Liver (tissue), 9 donors: ENCODE data around the gene MT1E. TPM values are rescaled to one million over a fixed set of nuclear protein-coding genes. Genes with fewer than 3 reads are reported as not detected.

Experiments
- DNase-seq: peaks from one replicate; pipeline ENCODE4 v3.0.0-alpha.2; 2017; ENCODE audit warnings: low spot score
- H3K27ac ChIP-seq, 2 donors: one replicate each; pipeline ENCODE4 v1.7.0; 2013; ENCODE audit warnings: inconsistent platforms in 2 of 2, low read length in 2 of 2, control low read depth in 1 of 2, low read depth in 1 of 2, mild to moderate bottlenecking in 1 of 2
- H3K27me3 ChIP-seq, 4 donors: one replicate each; pipeline versions ENCODE4 v1.6.1 to v1.7.0; 2013; ENCODE audit warnings: low read length in 3 of 4, inconsistent platforms in 1 of 4, mild to moderate bottlenecking in 1 of 4, moderate library complexity in 1 of 4; ENCODE audit not compliant: control insufficient read depth in 4 of 4, insufficient read depth in 4 of 4
- H3K36me3 ChIP-seq, 4 donors: one replicate each; pipeline versions ENCODE4 v1.6.1 to v1.7.0; 2013; ENCODE audit warnings: low read length in 3 of 4, mild to moderate bottlenecking in 3 of 4, low read depth in 1 of 4, moderate library complexity in 1 of 4; ENCODE audit not compliant: control insufficient read depth in 4 of 4, insufficient read depth in 3 of 4
- H3K4me1 ChIP-seq, 4 donors: one replicate each; pipeline versions ENCODE4 v1.6.1 to v1.7.0; 2013; ENCODE audit warnings: low read length in 3 of 4, mild to moderate bottlenecking in 3 of 4, moderate library complexity in 1 of 4; ENCODE audit not compliant: control insufficient read depth in 4 of 4, insufficient read depth in 4 of 4
- H3K4me3 ChIP-seq, 3 donors: one replicate each; pipeline versions ENCODE4 v1.6.1 to v1.7.0; 2013; ENCODE audit warnings: low read length in 3 of 3, control low read depth in 1 of 3, low read depth in 1 of 3, mild to moderate bottlenecking in 1 of 3
- H3K9ac ChIP-seq, 2 donors: one replicate each; pipeline ENCODE4 v1.7.0; 2013; ENCODE audit warnings: low read length in 2 of 2, mild to moderate bottlenecking in 2 of 2, moderate library complexity in 2 of 2, control low read depth in 1 of 2, low read depth in 1 of 2
- H3K9me3 ChIP-seq, 4 donors: one replicate each; pipeline versions ENCODE4 v1.6.1 to v1.7.0; 2013; ENCODE audit warnings: low read length in 3 of 4; ENCODE audit not compliant: control insufficient read depth in 4 of 4
- ATF3 ChIP-seq: IDR thresholded peaks from 2 replicates; pipeline ENCODE4 v1.6.1; 2016; ENCODE audit warnings: antibody characterized with exemption
- EGR1 ChIP-seq, 2 donors: IDR thresholded peaks; 2 replicates each; pipeline ENCODE4 v1.6.1; 2016 to 2018; ENCODE audit warnings: antibody characterized with exemption in 2 of 2, low read depth in 2 of 2
- FOXA1 ChIP-seq: IDR thresholded peaks from 2 replicates; pipeline ENCODE4 v1.6.1; 2016; ENCODE audit warnings: antibody characterized with exemption
- FOXA2 ChIP-seq: IDR thresholded peaks from 2 replicates; pipeline ENCODE4 v1.6.1; 2016; ENCODE audit warnings: antibody characterized with exemption
- HNF4A ChIP-seq, 2 donors: conservative IDR thresholded peaks; 2 replicates each; pipeline ENCODE4 v1.6.1; 2016; ENCODE audit warnings: antibody characterized with exemption in 2 of 2, mild to moderate bottlenecking in 2 of 2
- HNF4G ChIP-seq: IDR thresholded peaks from 2 replicates; pipeline ENCODE4 v1.6.1; 2016; ENCODE audit warnings: antibody characterized with exemption
- JUND ChIP-seq, 2 donors: IDR thresholded peaks; 2 replicates each; pipeline ENCODE4 v1.6.1; 2016; ENCODE audit warnings: antibody characterized with exemption in 2 of 2
- NR2F2 ChIP-seq: IDR thresholded peaks from 2 replicates; pipeline ENCODE4 v1.6.1; 2016; ENCODE audit warnings: antibody characterized with exemption
- RAD21 ChIP-seq, 2 donors: IDR thresholded peaks; 2 replicates each; pipeline ENCODE4 v1.6.1; 2016; ENCODE audit warnings: antibody characterized with exemption in 2 of 2, mild to moderate bottlenecking in 2 of 2
- RXRA ChIP-seq, 2 donors: IDR thresholded peaks; 2 replicates each; pipeline ENCODE4 v1.6.1; 2017 to 2018; ENCODE audit warnings: antibody characterized with exemption in 2 of 2, mild to moderate bottlenecking in 1 of 2
- SP1 ChIP-seq: IDR thresholded peaks from 2 replicates; pipeline ENCODE4 v1.6.1; 2018; ENCODE audit warnings: antibody characterized with exemption, mild to moderate bottlenecking
- TAF1 ChIP-seq: conservative IDR thresholded peaks from 2 replicates; pipeline ENCODE4 v1.6.1; 2016; ENCODE audit warnings: antibody characterized with exemption, mild to moderate bottlenecking
- YY1 ChIP-seq: IDR thresholded peaks from 2 replicates; pipeline ENCODE4 v1.6.1; 2016; ENCODE audit warnings: antibody characterized with exemption, mild to moderate bottlenecking
- ZBTB33 ChIP-seq: IDR thresholded peaks from 2 replicates; pipeline ENCODE4 v1.6.1; 2016; ENCODE audit warnings: antibody characterized with exemption
- WGBS: extraction: QIAGEN DNeasy Blood & Tissue Kit; methylation state at CpG from one replicate; pipeline ENCODE4 v1.1.7; 2013; 5-methylcytosine and 5-hydroxymethylcytosine counted together
- polyA plus RNA-seq, 2 donors: library from polyadenylated mRNA; stranded (reverse) in 1 of 2; unstranded in 1 of 2; fragments of 200-250 nt in 1 of 2; fragments of >200 nt in 1 of 2; fragmentation: Nextera tagmentation in 1 of 2; extraction: Ambion mirVana in 1 of 2; gene quantifications; one replicate each; pipeline versions ENCODE4 v1.2.1 to v1.2.3, GENCODE V29; 2013 to 2015
- total RNA-seq, 2 donors: library from RNA; depleted of rRNA; stranded (reverse); fragments of >200 nt; gene quantifications; one replicate each; pipeline ENCODE4 v1.2.3, GENCODE V29; 2014
- TF ChIP-seq, protein P1 (sequence below): fragments of 150-350 bp; IDR thresholded peaks from 2 replicates; pipeline ENCODE4 v1.5.1; 2017; ENCODE audit warnings: improper control_type of control experiment, low read depth, low read length; ENCODE audit not compliant: missing input control
- TF ChIP-seq, protein P2 (sequence below): IDR thresholded peaks from 2 replicates; pipeline ENCODE4 v1.6.1; 2016; ENCODE audit warnings: antibody characterized with exemption, mild to moderate bottlenecking
- TF ChIP-seq, protein P3 (sequence below): IDR thresholded peaks from 2 replicates; pipeline ENCODE4 v1.6.1; 2016; ENCODE audit warnings: antibody characterized with exemption
- donor health status: healthy.
- donor health status: healthy.
- donor health status: healthy.
- donor health status: healthy.
- donor health status: healthy.

MT1E gene
- total and polyA plus RNA-seq, 4 donors: 206 to 1,831 (median 808) TPM

DNA sequence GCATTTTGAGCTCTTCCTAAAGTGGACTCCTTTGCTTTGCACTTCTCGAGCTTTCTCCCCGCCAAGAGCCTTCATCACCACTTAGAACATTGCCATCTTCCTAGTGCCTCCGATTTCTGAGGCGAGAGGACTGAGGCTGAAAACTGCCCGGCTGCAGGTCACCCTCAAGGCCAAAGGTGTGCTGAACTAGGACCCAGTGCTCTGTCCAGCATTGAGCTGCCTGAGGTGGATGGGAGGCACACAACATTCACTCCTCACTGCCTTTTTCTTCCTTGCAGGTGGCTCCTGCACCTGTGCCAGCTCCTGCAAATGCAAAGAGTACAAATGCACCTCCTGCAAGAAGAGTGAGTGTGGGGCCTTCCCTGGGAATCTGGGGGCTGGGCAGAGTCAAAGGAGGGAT is 18.3 kb downstream of the MT1E start:
- WGBS: 41% methylated on average over 5 of the region's 5 CpGs
- Histone ChIP-seq H3K27me3 (no peaks in the 10 kb centered on the region), H3K4me1 (peaks cover 10 to 43% (median 22%) of the 10 kb centered on the region in 4 donors)

DNA sequence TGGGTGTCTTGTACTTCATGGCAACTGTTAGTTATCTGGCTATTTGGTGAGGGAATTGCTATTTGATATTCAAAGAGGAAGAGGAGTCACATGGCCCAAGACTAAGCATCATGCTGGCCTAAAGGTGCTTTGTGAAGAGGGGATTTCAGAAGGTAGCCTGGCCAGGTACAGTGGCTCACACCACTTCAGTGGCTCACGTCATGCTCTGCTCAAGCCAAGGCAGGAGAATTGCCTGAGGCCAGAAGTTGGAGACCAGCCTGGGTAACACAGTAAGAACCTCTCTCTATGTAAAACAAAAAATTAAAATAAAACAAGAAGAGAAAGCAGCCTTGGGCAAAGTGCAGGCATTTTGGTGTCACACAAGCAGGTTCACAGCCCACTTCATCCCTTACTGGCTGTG is 19.7 kb downstream of the MT1E start:
- Histone ChIP-seq H3K27me3 (no peaks in the 10 kb centered on the region), H3K9me3 (no peaks in the 10 kb centered on the region), H3K4me1 (peaks cover 5 to 35% (median 18%) of the 10 kb centered on the region in 4 donors), H3K36me3 (no peaks in the 10 kb centered on the region), H3K27ac (no peak overlapping the region), H3K9ac (no peak overlapping the region), H3K4me3 (no peak overlapping the region)
- TF ChIP-seq HNF4A (conservative IDR thresholded peaks at IDR 0.05) (no peak), TAF1 (no peak), HNF4G (no peak), YY1 (no peak), EGR1 (IDR thresholded peaks at IDR 0.05; ENCODE audit: low read depth in 2 of 2) (no peak), NR2F2 (no peak), ZBTB33 (no peak), ATF3 (no peak), SP1 (no peak), FOXA1 (no peak), RXRA (IDR thresholded peaks at IDR 0.05) (no peak), RAD21 (IDR thresholded peaks at IDR 0.05) (no peak), JUND (IDR thresholded peaks at IDR 0.05) (no peak), FOXA2 (no peak)
- TF ChIP-seq, protein P1, sequence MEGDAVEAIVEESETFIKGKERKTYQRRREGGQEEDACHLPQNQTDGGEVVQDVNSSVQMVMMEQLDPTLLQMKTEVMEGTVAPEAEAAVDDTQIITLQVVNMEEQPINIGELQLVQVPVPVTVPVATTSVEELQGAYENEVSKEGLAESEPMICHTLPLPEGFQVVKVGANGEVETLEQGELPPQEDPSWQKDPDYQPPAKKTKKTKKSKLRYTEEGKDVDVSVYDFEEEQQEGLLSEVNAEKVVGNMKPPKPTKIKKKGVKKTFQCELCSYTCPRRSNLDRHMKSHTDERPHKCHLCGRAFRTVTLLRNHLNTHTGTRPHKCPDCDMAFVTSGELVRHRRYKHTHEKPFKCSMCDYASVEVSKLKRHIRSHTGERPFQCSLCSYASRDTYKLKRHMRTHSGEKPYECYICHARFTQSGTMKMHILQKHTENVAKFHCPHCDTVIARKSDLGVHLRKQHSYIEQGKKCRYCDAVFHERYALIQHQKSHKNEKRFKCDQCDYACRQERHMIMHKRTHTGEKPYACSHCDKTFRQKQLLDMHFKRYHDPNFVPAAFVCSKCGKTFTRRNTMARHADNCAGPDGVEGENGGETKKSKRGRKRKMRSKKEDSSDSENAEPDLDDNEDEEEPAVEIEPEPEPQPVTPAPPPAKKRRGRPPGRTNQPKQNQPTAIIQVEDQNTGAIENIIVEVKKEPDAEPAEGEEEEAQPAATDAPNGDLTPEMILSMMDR: no peak
- TF ChIP-seq, protein P2, sequence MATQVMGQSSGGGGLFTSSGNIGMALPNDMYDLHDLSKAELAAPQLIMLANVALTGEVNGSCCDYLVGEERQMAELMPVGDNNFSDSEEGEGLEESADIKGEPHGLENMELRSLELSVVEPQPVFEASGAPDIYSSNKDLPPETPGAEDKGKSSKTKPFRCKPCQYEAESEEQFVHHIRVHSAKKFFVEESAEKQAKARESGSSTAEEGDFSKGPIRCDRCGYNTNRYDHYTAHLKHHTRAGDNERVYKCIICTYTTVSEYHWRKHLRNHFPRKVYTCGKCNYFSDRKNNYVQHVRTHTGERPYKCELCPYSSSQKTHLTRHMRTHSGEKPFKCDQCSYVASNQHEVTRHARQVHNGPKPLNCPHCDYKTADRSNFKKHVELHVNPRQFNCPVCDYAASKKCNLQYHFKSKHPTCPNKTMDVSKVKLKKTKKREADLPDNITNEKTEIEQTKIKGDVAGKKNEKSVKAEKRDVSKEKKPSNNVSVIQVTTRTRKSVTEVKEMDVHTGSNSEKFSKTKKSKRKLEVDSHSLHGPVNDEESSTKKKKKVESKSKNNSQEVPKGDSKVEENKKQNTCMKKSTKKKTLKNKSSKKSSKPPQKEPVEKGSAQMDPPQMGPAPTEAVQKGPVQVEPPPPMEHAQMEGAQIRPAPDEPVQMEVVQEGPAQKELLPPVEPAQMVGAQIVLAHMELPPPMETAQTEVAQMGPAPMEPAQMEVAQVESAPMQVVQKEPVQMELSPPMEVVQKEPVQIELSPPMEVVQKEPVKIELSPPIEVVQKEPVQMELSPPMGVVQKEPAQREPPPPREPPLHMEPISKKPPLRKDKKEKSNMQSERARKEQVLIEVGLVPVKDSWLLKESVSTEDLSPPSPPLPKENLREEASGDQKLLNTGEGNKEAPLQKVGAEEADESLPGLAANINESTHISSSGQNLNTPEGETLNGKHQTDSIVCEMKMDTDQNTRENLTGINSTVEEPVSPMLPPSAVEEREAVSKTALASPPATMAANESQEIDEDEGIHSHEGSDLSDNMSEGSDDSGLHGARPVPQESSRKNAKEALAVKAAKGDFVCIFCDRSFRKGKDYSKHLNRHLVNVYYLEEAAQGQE: no peak
- TF ChIP-seq, protein P3, sequence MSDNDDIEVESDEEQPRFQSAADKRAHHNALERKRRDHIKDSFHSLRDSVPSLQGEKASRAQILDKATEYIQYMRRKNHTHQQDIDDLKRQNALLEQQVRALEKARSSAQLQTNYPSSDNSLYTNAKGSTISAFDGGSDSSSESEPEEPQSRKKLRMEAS: no peak
- DNase-seq: no peak
- WGBS: 100% methylated on average over 1 of the region's 1 CpG

More for the DNA sequence above, 18.3 kb downstream of the MT1E start:
- Histone ChIP-seq H3K9ac (peak overlapping the region; percentile 46 to 51), H3K9me3 (no peaks in the 10 kb centered on the region), H3K36me3 (no peaks in the 10 kb centered on the region), H3K27ac (peak overlapping the region; percentile 70 to 88), H3K4me3 (peak overlapping the region in 2 of 3 donors; percentile 50 to 61)
- no peak for DNase-seq
- TF ChIP-seq, protein P2: peak; percentile 89
- TF ChIP-seq EGR1 (IDR thresholded peaks at IDR 0.05; ENCODE audit: low read depth in 2 of 2) (no peak), TAF1 (no peak)
